Measurements from ENCODE around the gene NFASC. TPM values are rescaled to one million over a fixed set of nuclear protein-coding genes. Genes with fewer than 3 reads are reported as not detected.

Gene NFASC
- total and polyA plus RNA-seq, 4 experiments from 2014 or later: not detected

GRCh38 chr1:204841798-204842197, 28.9 kb upstream of the NFASC start:
- Histone ChIP-seq H3K36me3 (ENCODE audit: insufficient read depth, low read length) (no peaks in the 10 kb centered on the region), H3K4me3 (ENCODE audit: low read length in 2 of 2) (no peak overlapping the region), H3K27ac (ENCODE audit: low read depth, low read length) (no peak overlapping the region), H3K4me1 (ENCODE audit: insufficient read depth, low read length) (no peaks in the 10 kb centered on the region), H3K27me3 (ENCODE audit: insufficient read depth, low read length) (no peaks in the 10 kb centered on the region), H3K9me3 (ENCODE audit: control insufficient read depth in 1 of 2, low read length in 2 of 2) (no peaks in the 10 kb centered on the region)
- intact Hi-C loops (cut with micrococcal nuclease): no loop called here
- Mint-ChIP-seq H3K36me3 (no peaks in the 10 kb centered on the region), H3K4me1 (no peaks in the 10 kb centered on the region), H3K27ac (peak overlapping the region in 1 of 7 donors; percentile 1), H3K4me3 (no peak overlapping the region), H3K27me3 (peaks cover 13 to 24% of the 10 kb centered on the region in 2 donors), H3K9me3 (peaks cover 0 to 5% (median 0%) of the 10 kb centered on the region in 8 donors)
- ChIA-PET POLR2A (ENCODE audit: partially characterized antibody) (no interaction called here), CTCF (ENCODE audit: partially characterized antibody) (interaction anchor here (1.9 kb wide), 1 partner anchor 35 kb away, joined by 7 read pairs; no protein-coding TSS in a partner anchor)
- no peak for DNase-seq

GRCh38 chr1:204842369-204842768, 28.3 kb upstream of the NFASC start:
- Mint-ChIP-seq H3K36me3 (no peaks in the 10 kb centered on the region), H3K4me1 (no peaks in the 10 kb centered on the region), H3K27me3 (peaks cover 8 to 19% of the 10 kb centered on the region in 2 donors), H3K27ac (no peak overlapping the region), H3K4me3 (no peak overlapping the region), H3K9me3 (peaks cover 0 to 2% (median 0%) of the 10 kb centered on the region in 8 donors)
- H3K4me1 ChIP-seq (ENCODE audit: insufficient read depth, low read length): no peaks in the 10 kb centered on the region
- no peak overlapping the region for H3K4me3 ChIP-seq (ENCODE audit: low read length in 2 of 2)
- ChIA-PET CTCF (ENCODE audit: partially characterized antibody) (interaction anchor here (1.9 kb wide), 1 partner anchor 35 kb away, joined by 7 read pairs; no protein-coding TSS in a partner anchor), POLR2A (ENCODE audit: partially characterized antibody) (no interaction called here)
- intact Hi-C loops (cut with micrococcal nuclease): no loop called here
- H3K27me3 ChIP-seq (ENCODE audit: insufficient read depth, low read length): no peaks in the 10 kb centered on the region
- H3K9me3 ChIP-seq (ENCODE audit: control insufficient read depth in 1 of 2, low read length in 2 of 2): no peaks in the 10 kb centered on the region
- DNase-seq: no peak
- H3K27ac ChIP-seq (ENCODE audit: low read depth, low read length): no peak overlapping the region
- no peaks in the 10 kb centered on the region for H3K36me3 ChIP-seq (ENCODE audit: insufficient read depth, low read length)

- H3K4me3 Mint-ChIP-seq: no peak overlapping the region
- ChIA-PET CTCF (ENCODE audit: partially characterized antibody) (no interaction called here), POLR2A (ENCODE audit: partially characterized antibody) (no interaction called here)
- H3K27ac ChIP-seq (ENCODE audit: low read depth, low read length): no peak overlapping the region
- no peaks in the 10 kb centered on the region for H3K4me1 ChIP-seq (ENCODE audit: insufficient read depth, low read length)
- H3K9me3 Mint-ChIP-seq: peaks cover 0 to 1% (median 0%) of the 10 kb centered on the region in 8 donors
- H3K27me3 Mint-ChIP-seq: peaks cover 4 to 15% of the 10 kb centered on the region in 2 donors
- no peaks in the 10 kb centered on the region for H3K9me3 ChIP-seq (ENCODE audit: control insufficient read depth in 1 of 2, low read length in 2 of 2)
- DNase-seq: no peak
- no peak overlapping the region for H3K4me3 ChIP-seq (ENCODE audit: low read length in 2 of 2)
- no peaks in the 10 kb centered on the region for H3K4me1 Mint-ChIP-seq
- no peak overlapping the region for H3K27ac Mint-ChIP-seq
- no peaks in the 10 kb centered on the region for H3K36me3 ChIP-seq (ENCODE audit: insufficient read depth, low read length)
- H3K27me3 ChIP-seq (ENCODE audit: insufficient read depth, low read length): no peaks in the 10 kb centered on the region
- intact Hi-C loops (cut with micrococcal nuclease): no loop called here
- H3K36me3 Mint-ChIP-seq: no peaks in the 10 kb centered on the region
Observed at GRCh38 chr1:204842892-204843291, 27.8 kb upstream of the NFASC start.

GRCh38 chr1:204846546-204846945, 24.1 kb upstream of the NFASC start:
- DNase-seq: no peak
- H3K9me3 Mint-ChIP-seq: peaks cover 0 to 1% (median 0%) of the 10 kb centered on the region in 8 donors
- H3K4me3 Mint-ChIP-seq: no peak overlapping the region
- H3K4me1 Mint-ChIP-seq: no peaks in the 10 kb centered on the region
- no peaks in the 10 kb centered on the region for H3K9me3 ChIP-seq (ENCODE audit: control insufficient read depth in 1 of 2, low read length in 2 of 2)
- no peak overlapping the region for H3K4me3 ChIP-seq (ENCODE audit: low read length in 2 of 2)
- ChIA-PET CTCF (ENCODE audit: partially characterized antibody) (no interaction called here), POLR2A (ENCODE audit: partially characterized antibody) (no interaction called here)
- H3K4me1 ChIP-seq (ENCODE audit: insufficient read depth, low read length): no peaks in the 10 kb centered on the region
- no peak overlapping the region for H3K27ac ChIP-seq (ENCODE audit: low read depth, low read length)
- no peaks in the 10 kb centered on the region for H3K27me3 ChIP-seq (ENCODE audit: insufficient read depth, low read length)
- no peaks in the 10 kb centered on the region for H3K36me3 ChIP-seq (ENCODE audit: insufficient read depth, low read length)
- intact Hi-C loops (cut with micrococcal nuclease): no loop called here
- no peak overlapping the region for H3K27ac Mint-ChIP-seq
- no peaks in the 10 kb centered on the region for H3K36me3 Mint-ChIP-seq
- H3K27me3 Mint-ChIP-seq: peaks cover 4 to 19% of the 10 kb centered on the region in 2 donors

- H3K4me1 ChIP-seq (ENCODE audit: insufficient read depth, low read length): no peaks in the 10 kb centered on the region
- Mint-ChIP-seq H3K9me3 (peaks cover 0 to 1% (median 0%) of the 10 kb centered on the region in 8 donors), H3K4me1 (no peaks in the 10 kb centered on the region), H3K4me3 (no peak overlapping the region), H3K27ac (no peak overlapping the region), H3K27me3 (peaks cover 7 to 22% of the 10 kb centered on the region in 2 donors), H3K36me3 (no peaks in the 10 kb centered on the region)
- CTCF ChIA-PET (ENCODE audit: partially characterized antibody): no interaction called here
- no peak overlapping the region for H3K27ac ChIP-seq (ENCODE audit: low read depth, low read length)
- intact Hi-C loops (cut with micrococcal nuclease): no loop called here
- H3K36me3 ChIP-seq (ENCODE audit: insufficient read depth, low read length): no peaks in the 10 kb centered on the region
- no peak for DNase-seq
- no peaks in the 10 kb centered on the region for H3K27me3 ChIP-seq (ENCODE audit: insufficient read depth, low read length)
- POLR2A ChIA-PET (ENCODE audit: partially characterized antibody): no interaction called here
- no peaks in the 10 kb centered on the region for H3K9me3 ChIP-seq (ENCODE audit: control insufficient read depth in 1 of 2, low read length in 2 of 2)
- H3K4me3 ChIP-seq (ENCODE audit: low read length in 2 of 2): no peak overlapping the region
Observed at GRCh38 chr1:204848579-204848978, 22.1 kb upstream of the NFASC start.

GRCh38 chr1:204852854-204853253, 17.8 kb upstream of the NFASC start:
- no peak for DNase-seq
- Mint-ChIP-seq H3K9me3 (no peaks in the 10 kb centered on the region), H3K4me3 (no peak overlapping the region), H3K27ac (no peak overlapping the region), H3K36me3 (no peaks in the 10 kb centered on the region), H3K27me3 (peaks cover 15 to 22% of the 10 kb centered on the region in 2 donors), H3K4me1 (no peaks in the 10 kb centered on the region)
- CTCF ChIA-PET (ENCODE audit: partially characterized antibody): no interaction called here
- no peak overlapping the region for H3K27ac ChIP-seq (ENCODE audit: low read depth, low read length)
- no peaks in the 10 kb centered on the region for H3K36me3 ChIP-seq (ENCODE audit: insufficient read depth, low read length)
- no peaks in the 10 kb centered on the region for H3K9me3 ChIP-seq (ENCODE audit: control insufficient read depth in 1 of 2, low read length in 2 of 2)
- intact Hi-C loops (cut with micrococcal nuclease): no loop called here
- no peak overlapping the region for H3K4me3 ChIP-seq (ENCODE audit: low read length in 2 of 2)
- H3K4me1 ChIP-seq (ENCODE audit: insufficient read depth, low read length): no peaks in the 10 kb centered on the region
- no peaks in the 10 kb centered on the region for H3K27me3 ChIP-seq (ENCODE audit: insufficient read depth, low read length)
- POLR2A ChIA-PET (ENCODE audit: partially characterized antibody): no interaction called here

GRCh38 chr1:204853436-204853835, 17.2 kb upstream of the NFASC start:
- Histone ChIP-seq H3K36me3 (ENCODE audit: insufficient read depth, low read length) (no peaks in the 10 kb centered on the region), H3K27ac (ENCODE audit: low read depth, low read length) (no peak overlapping the region), H3K4me1 (ENCODE audit: insufficient read depth, low read length) (no peaks in the 10 kb centered on the region), H3K9me3 (ENCODE audit: control insufficient read depth in 1 of 2, low read length in 2 of 2) (no peaks in the 10 kb centered on the region), H3K27me3 (ENCODE audit: insufficient read depth, low read length) (no peaks in the 10 kb centered on the region), H3K4me3 (ENCODE audit: low read length in 2 of 2) (no peak overlapping the region)
- Mint-ChIP-seq H3K9me3 (no peaks in the 10 kb centered on the region), H3K27ac (no peak overlapping the region), H3K36me3 (no peaks in the 10 kb centered on the region), H3K27me3 (peaks cover 15 to 22% of the 10 kb centered on the region in 2 donors), H3K4me1 (no peaks in the 10 kb centered on the region), H3K4me3 (no peak overlapping the region)
- CTCF ChIA-PET (ENCODE audit: partially characterized antibody): no interaction called here
- POLR2A ChIA-PET (ENCODE audit: partially characterized antibody): no interaction called here
- intact Hi-C loops (cut with micrococcal nuclease): no loop called here
- no peak for DNase-seq

GRCh38 chr1:204854286-204854685, 16.4 kb upstream of the NFASC start:
- Histone ChIP-seq H3K27me3 (ENCODE audit: insufficient read depth, low read length) (no peaks in the 10 kb centered on the region), H3K36me3 (ENCODE audit: insufficient read depth, low read length) (no peaks in the 10 kb centered on the region), H3K27ac (ENCODE audit: low read depth, low read length) (no peak overlapping the region), H3K4me3 (ENCODE audit: low read length in 2 of 2) (no peak overlapping the region), H3K9me3 (ENCODE audit: control insufficient read depth in 1 of 2, low read length in 2 of 2) (no peaks in the 10 kb centered on the region), H3K4me1 (ENCODE audit: insufficient read depth, low read length) (no peaks in the 10 kb centered on the region)
- ChIA-PET CTCF (ENCODE audit: partially characterized antibody) (interaction anchor here (1.6 kb wide), 1 partner anchor 91 kb away, joined by 4 read pairs; no protein-coding TSS in a partner anchor), POLR2A (ENCODE audit: partially characterized antibody) (no interaction called here)
- no peak for DNase-seq
- Mint-ChIP-seq H3K4me3 (no peak overlapping the region), H3K4me1 (no peaks in the 10 kb centered on the region), H3K27ac (no peak overlapping the region), H3K36me3 (no peaks in the 10 kb centered on the region), H3K9me3 (no peaks in the 10 kb centered on the region), H3K27me3 (peaks cover 13 to 16% of the 10 kb centered on the region in 2 donors)
- intact Hi-C loops (cut with micrococcal nuclease): no loop called here
